ENCODE data around the gene ATG16L2. TPM values are rescaled to one million over a fixed set of nuclear protein-coding genes. Genes with fewer than 3 reads are reported as not detected.

ATG16L2 gene
- total RNA-seq, 4 donors from 2014 or later, result 26.9 to 60.0 (median 36.6) TPM

DNA sequence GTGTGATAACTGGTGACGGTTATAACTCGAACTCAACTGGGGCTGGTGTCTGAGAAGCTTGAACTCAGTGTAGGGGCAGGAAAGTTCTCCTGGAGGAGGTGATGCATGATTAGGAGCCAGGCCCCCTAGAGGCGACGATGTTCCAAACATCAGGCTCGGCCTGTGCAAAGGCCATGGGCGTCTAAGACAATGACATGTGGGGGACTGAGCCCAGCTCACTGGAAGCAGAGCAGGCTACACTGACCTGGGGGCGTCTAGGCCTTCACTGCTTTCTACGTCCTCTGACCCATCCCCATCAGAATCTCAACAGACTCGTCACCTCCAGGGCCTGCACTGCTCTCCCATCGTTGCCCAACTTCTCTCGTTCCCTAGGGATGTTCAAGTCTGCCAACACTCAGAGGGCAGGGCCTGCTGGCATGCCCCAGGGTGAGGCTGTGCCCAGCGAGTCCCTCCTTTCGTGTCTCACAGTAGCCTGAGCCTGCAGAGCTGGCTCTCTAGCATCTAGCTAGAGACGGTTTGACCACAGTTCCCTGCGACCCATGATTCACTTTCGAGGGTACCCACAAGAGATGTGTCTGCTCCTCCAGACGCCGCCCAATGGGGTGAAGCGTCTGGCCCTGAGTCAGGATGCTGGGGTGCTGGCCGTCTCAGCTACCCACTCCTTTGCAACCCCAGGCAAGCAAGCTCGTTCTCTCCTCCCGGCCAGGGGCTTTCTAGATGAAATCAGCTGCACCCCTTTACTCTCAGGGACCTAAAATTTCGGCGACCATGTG, 1.1 kb upstream of the ATG16L2 start:
- H3K27ac ChIP-seq, result peak overlapping the region; percentile 95 to 96 (median 96)
- H3K4me1 ChIP-seq, result peaks cover 0 to 51% (median 29%) of the 10 kb centered on the region in 4 donors
- WGBS, 2 donors, result 13 to 17% methylated on average over 24 of the region's 24 CpGs
- H3K4me3 ChIP-seq, result peak overlapping the region; percentile 67 to 88 (median 74)
- H3K36me3 ChIP-seq, result peaks cover 0 to 25% (median 0%) of the 10 kb centered on the region in 3 donors
- TF ChIP-seq, protein P1, sequence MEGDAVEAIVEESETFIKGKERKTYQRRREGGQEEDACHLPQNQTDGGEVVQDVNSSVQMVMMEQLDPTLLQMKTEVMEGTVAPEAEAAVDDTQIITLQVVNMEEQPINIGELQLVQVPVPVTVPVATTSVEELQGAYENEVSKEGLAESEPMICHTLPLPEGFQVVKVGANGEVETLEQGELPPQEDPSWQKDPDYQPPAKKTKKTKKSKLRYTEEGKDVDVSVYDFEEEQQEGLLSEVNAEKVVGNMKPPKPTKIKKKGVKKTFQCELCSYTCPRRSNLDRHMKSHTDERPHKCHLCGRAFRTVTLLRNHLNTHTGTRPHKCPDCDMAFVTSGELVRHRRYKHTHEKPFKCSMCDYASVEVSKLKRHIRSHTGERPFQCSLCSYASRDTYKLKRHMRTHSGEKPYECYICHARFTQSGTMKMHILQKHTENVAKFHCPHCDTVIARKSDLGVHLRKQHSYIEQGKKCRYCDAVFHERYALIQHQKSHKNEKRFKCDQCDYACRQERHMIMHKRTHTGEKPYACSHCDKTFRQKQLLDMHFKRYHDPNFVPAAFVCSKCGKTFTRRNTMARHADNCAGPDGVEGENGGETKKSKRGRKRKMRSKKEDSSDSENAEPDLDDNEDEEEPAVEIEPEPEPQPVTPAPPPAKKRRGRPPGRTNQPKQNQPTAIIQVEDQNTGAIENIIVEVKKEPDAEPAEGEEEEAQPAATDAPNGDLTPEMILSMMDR (IDR thresholded peaks at IDR 0.05), result peak; percentile 23 to 63 (median 41)
- TF ChIP-seq EP300 (IDR thresholded peaks at IDR 0.05) (no peak), POLR2A (IDR thresholded peaks at IDR 0.05) (no peak)
- no peaks in the 10 kb centered on the region for H3K9me3 ChIP-seq
- no peak for DNase-seq (ENCODE audit: low spot score in 2 of 2)
- H3K27me3 ChIP-seq, result no peaks in the 10 kb centered on the region

DNA sequence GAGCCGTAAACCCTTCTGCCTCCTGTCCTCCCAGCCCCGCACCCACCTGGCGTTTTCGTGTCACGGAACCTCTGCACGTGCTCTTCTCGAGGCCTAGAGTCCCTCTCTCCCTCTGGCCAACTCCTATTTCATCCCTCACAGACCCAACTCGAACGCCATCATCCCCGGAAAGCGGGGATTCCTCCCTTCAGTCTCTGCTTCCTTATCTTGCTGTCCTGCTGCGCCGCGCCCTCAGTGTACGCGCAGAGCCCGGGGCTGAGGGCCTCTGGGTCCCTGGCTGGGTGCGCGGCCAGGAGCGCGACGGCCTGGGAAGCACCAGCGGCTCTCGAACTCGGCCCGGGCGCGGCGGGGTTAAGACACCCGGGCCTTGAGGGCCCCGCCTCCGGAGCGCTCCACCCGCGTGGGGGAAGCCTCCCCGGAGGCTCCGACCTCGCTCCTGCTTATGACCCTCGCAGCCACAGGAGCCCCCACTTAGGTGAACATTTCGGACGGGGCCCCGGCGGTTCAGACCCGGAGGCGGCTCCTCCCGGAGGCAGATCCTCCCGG, 398 bp upstream of the ATG16L2 start:
- H3K27ac ChIP-seq, result peak overlapping the region; percentile 95 to 96 (median 96)
- WGBS, 2 donors, result 0% methylated on average over 34 to 39 of the region's 47 CpGs
- H3K4me1 ChIP-seq, result peaks cover 0 to 51% (median 29%) of the 10 kb centered on the region in 4 donors
- no peaks in the 10 kb centered on the region for H3K9me3 ChIP-seq
- peaks cover 0 to 30% (median 0%) of the 10 kb centered on the region in 3 donors for H3K36me3 ChIP-seq
- TF ChIP-seq EP300 (IDR thresholded peaks at IDR 0.05), result peak; percentile 73 to 85
- TF ChIP-seq, protein P1 (IDR thresholded peaks at IDR 0.05), result no peak
- TF ChIP-seq POLR2A (IDR thresholded peaks at IDR 0.05), result peak in 1 of 2 donors; percentile 41
- H3K27me3 ChIP-seq, result no peaks in the 10 kb centered on the region
- DNase-seq (ENCODE audit: low spot score in 2 of 2), result peak; percentile 56 to 60
- peak overlapping the region; percentile 67 to 88 (median 74) for H3K4me3 ChIP-seq

DNA sequence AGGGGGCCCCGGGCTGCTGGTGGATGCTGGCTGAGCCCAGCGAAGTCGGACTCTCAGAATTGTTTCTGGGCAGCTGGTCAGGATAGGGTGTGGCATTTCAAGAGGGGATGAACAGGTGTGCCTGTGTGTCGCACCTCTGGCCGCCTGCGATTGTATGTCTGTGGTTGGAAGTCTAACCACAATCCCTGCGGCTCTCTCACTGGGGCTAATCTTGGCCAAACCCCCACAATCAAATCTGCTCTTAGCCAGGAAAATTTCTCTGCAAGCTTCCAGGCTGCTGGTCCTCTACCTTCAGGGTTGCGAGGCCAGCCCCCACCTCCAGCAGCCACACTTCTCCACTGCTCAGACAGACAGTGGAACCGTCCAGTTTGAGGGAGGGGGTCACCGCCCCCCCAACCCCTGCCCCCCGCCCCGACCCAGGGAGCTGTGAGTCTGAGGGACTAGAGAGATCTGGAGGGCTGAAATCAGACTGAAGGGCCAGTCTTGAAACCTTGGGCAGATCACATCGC, 953 bp downstream of the ATG16L2 start:
- Histone ChIP-seq H3K4me1 (peaks cover 0 to 51% (median 29%) of the 10 kb centered on the region in 4 donors), H3K27me3 (no peaks in the 10 kb centered on the region), H3K4me3 (peak overlapping the region; percentile 67 to 88 (median 74)), H3K9me3 (no peaks in the 10 kb centered on the region), H3K27ac (peak overlapping the region; percentile 95 to 96 (median 96)), H3K36me3 (peaks cover 0 to 30% (median 0%) of the 10 kb centered on the region in 3 donors)
- WGBS, 2 donors, result 31% methylated on average over 9 of the region's 13 CpGs; no CpG with 5 or more reads in 1 of the 2 donors
- DNase-seq (ENCODE audit: low spot score in 2 of 2), result no peak
- TF ChIP-seq POLR2A (IDR thresholded peaks at IDR 0.05) (no peak), EP300 (IDR thresholded peaks at IDR 0.05) (no peak)
- TF ChIP-seq, protein P1 (IDR thresholded peaks at IDR 0.05), result no peak

DNA sequence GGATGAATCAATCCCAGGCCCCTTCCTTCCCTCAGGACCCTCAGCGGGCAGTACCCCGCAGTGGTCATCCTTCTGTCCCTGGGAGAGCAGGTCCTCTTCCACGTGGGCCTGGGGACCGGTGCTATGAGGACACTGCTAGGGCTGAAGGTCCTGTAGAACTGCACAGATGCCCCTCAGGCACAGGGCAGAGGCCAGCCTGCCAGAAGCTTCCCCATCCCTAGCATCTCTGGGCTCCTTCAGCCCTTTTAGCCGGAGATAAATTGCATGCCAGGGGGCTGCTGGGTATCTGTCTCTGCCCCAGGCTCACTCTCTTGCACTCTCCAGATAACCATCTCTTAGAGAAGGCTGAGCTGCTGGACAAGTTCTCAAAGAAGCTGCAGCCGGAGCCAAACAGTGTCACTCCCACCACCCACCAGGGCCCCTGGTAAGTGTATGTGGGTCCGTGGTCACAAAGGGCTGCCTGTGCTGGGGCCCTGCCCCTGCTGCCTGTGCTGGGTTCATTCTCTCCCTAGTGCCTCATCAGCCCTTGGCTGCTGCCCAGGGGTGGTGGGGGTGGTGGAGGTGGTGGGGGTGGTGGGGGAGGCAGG, 2.3 kb downstream of the ATG16L2 start:
- DNase-seq (ENCODE audit: low spot score in 2 of 2), result no peak
- Histone ChIP-seq H3K27ac (peak overlapping the region in 3 of 4 donors; percentile 95 to 96 (median 96)), H3K4me3 (peak overlapping the region in 1 of 4 donors; percentile 67), H3K4me1 (peaks cover 0 to 58% (median 35%) of the 10 kb centered on the region in 4 donors), H3K9me3 (no peaks in the 10 kb centered on the region), H3K27me3 (no peaks in the 10 kb centered on the region), H3K36me3 (peaks cover 0 to 38% (median 0%) of the 10 kb centered on the region in 3 donors)
- whole genome bisulfite sequencing, 2 donors, result 52 to 60% methylated on average over 1 to 7 of the region's 7 CpGs
- TF ChIP-seq, protein P1 (IDR thresholded peaks at IDR 0.05), result no peak
- TF ChIP-seq POLR2A (IDR thresholded peaks at IDR 0.05), result no peak
- TF ChIP-seq EP300 (IDR thresholded peaks at IDR 0.05), result no peak

Data from tibial nerve (tissue), 4 donors.